ENCODE measurements around the gene IKZF3.
"Not testable (repeated sequence)": the region's sequence is repeated elsewhere in the genome, so short reads cannot be mapped to it uniquely, and the experiment has no call there.

The IKZF3 gene

DNA sequence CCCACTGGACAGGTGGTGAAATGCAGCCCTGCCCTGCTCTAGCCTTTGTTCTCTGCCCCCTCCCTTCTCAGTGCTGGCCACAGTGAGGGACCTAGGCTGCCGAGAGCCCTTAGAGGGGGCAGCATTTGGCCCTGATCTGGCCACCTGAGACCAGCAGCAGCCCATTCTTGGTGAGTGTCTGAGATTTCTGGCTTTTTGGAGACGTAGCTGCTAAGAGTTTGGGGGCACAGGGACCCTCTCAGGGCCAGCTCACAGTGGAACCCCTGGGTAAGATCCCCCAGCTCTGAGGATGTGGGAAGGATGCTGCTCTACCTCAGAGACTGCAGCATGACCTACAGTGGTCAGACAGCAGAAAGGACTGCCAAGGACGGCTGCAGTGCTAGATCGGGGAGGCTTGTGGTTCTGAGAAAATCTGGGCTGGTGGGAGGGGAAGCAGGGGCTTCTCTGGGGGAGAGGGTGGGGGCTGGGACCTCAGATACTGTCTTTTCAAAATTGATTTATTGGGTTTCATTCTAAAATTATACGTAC, 113.0 kb downstream of the IKZF3 start:
- H4K20me1 ChIP-seq (ENCODE audit: low read depth, low read length) = no peaks in the 10 kb centered on the region
- H3K4me3 ChIP-seq (ENCODE audit: insufficient read depth, low read length, poor library complexity, severe bottlenecking) = no peak overlapping the region
- H3K36me3 ChIP-seq (ENCODE audit: low read length) = no peaks in the 10 kb centered on the region
- no peak overlapping the region for H3K9ac ChIP-seq (ENCODE audit: low read length)
- no peak overlapping the region for H3K4me2 ChIP-seq (ENCODE audit: low read depth, low read length, poor library complexity, severe bottlenecking)
- no peak for TF ChIP-seq EZH2phosphoT487 (conservative IDR thresholded peaks at IDR 0.05; ENCODE audit: low read length)
- TF ChIP-seq, protein P1, sequence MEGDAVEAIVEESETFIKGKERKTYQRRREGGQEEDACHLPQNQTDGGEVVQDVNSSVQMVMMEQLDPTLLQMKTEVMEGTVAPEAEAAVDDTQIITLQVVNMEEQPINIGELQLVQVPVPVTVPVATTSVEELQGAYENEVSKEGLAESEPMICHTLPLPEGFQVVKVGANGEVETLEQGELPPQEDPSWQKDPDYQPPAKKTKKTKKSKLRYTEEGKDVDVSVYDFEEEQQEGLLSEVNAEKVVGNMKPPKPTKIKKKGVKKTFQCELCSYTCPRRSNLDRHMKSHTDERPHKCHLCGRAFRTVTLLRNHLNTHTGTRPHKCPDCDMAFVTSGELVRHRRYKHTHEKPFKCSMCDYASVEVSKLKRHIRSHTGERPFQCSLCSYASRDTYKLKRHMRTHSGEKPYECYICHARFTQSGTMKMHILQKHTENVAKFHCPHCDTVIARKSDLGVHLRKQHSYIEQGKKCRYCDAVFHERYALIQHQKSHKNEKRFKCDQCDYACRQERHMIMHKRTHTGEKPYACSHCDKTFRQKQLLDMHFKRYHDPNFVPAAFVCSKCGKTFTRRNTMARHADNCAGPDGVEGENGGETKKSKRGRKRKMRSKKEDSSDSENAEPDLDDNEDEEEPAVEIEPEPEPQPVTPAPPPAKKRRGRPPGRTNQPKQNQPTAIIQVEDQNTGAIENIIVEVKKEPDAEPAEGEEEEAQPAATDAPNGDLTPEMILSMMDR (IDR thresholded peaks at IDR 0.05; ENCODE audit: insufficient read depth, low read length, poor library complexity, severe bottlenecking) = no peak
- H3K9me3 ChIP-seq (ENCODE audit: insufficient read depth, low read length) = no peaks in the 10 kb centered on the region
- peaks cover 15% of the 10 kb centered on the region for H3F3A ChIP-seq (ENCODE audit: insufficient read depth)
- no peak overlapping the region for H3K27ac ChIP-seq (ENCODE audit: low read depth, low read length)
- H3K27me3 ChIP-seq (ENCODE audit: low read length) = no peaks in the 10 kb centered on the region
- no peaks in the 10 kb centered on the region for H3K79me2 ChIP-seq (ENCODE audit: insufficient read depth, low read length)
- no peaks in the 10 kb centered on the region for H3K9me2 ChIP-seq (replicated peaks; ENCODE audit: insufficient read depth, low read length)
- no peak overlapping the region for H2AFZ ChIP-seq (ENCODE audit: low read depth, low read length, severe bottlenecking)

GRCh38 chr17:39750131-39751015, 113.7 kb downstream of the IKZF3 start:
- Histone ChIP-seq H3K36me3 (ENCODE audit: low read length) (no peaks in the 10 kb centered on the region), H3K79me2 (ENCODE audit: insufficient read depth, low read length) (no peaks in the 10 kb centered on the region), H3K9me2 (replicated peaks; ENCODE audit: insufficient read depth, low read length) (no peaks in the 10 kb centered on the region), H3F3A (ENCODE audit: insufficient read depth) (peaks cover 8% of the 10 kb centered on the region), H2AFZ (ENCODE audit: low read depth, low read length, severe bottlenecking) (no peak overlapping the region), H3K27ac (ENCODE audit: low read depth, low read length) (no peak overlapping the region), H3K9me3 (ENCODE audit: insufficient read depth, low read length) (no peaks in the 10 kb centered on the region), H3K27me3 (ENCODE audit: low read length) (no peaks in the 10 kb centered on the region), H3K4me2 (ENCODE audit: low read depth, low read length, poor library complexity, severe bottlenecking) (no peak overlapping the region), H4K20me1 (ENCODE audit: low read depth, low read length) (no peaks in the 10 kb centered on the region), H3K4me3 (ENCODE audit: insufficient read depth, low read length, poor library complexity, severe bottlenecking) (no peak overlapping the region), H3K9ac (ENCODE audit: low read length) (no peak overlapping the region)
- TF ChIP-seq, protein P1 (IDR thresholded peaks at IDR 0.05; ENCODE audit: insufficient read depth, low read length, poor library complexity, severe bottlenecking) = no peak
- TF ChIP-seq EZH2phosphoT487 (conservative IDR thresholded peaks at IDR 0.05; ENCODE audit: low read length) = no peak

- not testable (repeated sequence) for H3K9me2 ChIP-seq (replicated peaks; ENCODE audit: insufficient read depth, low read length); H3K4me3 ChIP-seq (ENCODE audit: insufficient read depth, low read length, poor library complexity, severe bottlenecking); H3K9ac ChIP-seq (ENCODE audit: low read length); H3K4me2 ChIP-seq (ENCODE audit: low read depth, low read length, poor library complexity, severe bottlenecking); H3K27ac ChIP-seq (ENCODE audit: low read depth, low read length); H2AFZ ChIP-seq (ENCODE audit: low read depth, low read length, severe bottlenecking); H3K9me3 ChIP-seq (ENCODE audit: insufficient read depth, low read length); H3K27me3 ChIP-seq (ENCODE audit: low read length); H4K20me1 ChIP-seq (ENCODE audit: low read depth, low read length); H3K36me3 ChIP-seq (ENCODE audit: low read length); H3F3A ChIP-seq (ENCODE audit: insufficient read depth); H3K79me2 ChIP-seq (ENCODE audit: insufficient read depth, low read length)
These were observed 115.6 kb downstream of the IKZF3 start for GRCh38 chr17:39748444-39749034.

DNA sequence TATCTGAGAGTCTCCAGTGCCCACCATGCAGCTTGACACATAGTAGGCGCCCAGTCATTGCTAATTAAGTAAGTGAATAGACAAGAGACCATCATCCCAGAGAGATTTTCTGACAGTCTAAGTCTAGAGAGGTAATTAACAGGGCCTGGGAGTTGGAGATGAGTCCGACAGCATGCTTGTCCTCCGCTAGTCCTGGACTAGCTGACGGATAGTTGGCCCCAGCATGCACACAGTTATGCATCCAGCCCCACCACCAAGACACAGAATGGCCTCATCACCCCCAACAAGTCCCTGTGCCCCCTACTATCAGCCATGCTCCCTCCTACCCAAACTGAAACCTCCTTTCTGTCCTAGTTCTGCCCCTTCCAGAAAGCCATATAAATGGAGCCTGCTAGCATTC, 116.4 kb downstream of the IKZF3 start:
- H3K4me3 ChIP-seq (ENCODE audit: insufficient read depth, low read length, poor library complexity, severe bottlenecking) = no peak overlapping the region

More for the DNA sequence above, 116.4 kb downstream of the IKZF3 start:
- TF ChIP-seq, protein P1 (IDR thresholded peaks at IDR 0.05; ENCODE audit: insufficient read depth, low read length, poor library complexity, severe bottlenecking) = no peak
- TF ChIP-seq EZH2phosphoT487 (conservative IDR thresholded peaks at IDR 0.05; ENCODE audit: low read length) = no peak
- no peaks in the 10 kb centered on the region for H3F3A ChIP-seq (ENCODE audit: insufficient read depth)
- no peaks in the 10 kb centered on the region for H3K27me3 ChIP-seq (ENCODE audit: low read length)
- no peaks in the 10 kb centered on the region for H3K9me3 ChIP-seq (ENCODE audit: insufficient read depth, low read length)
- H3K36me3 ChIP-seq (ENCODE audit: low read length) = no peaks in the 10 kb centered on the region
- H3K4me2 ChIP-seq (ENCODE audit: low read depth, low read length, poor library complexity, severe bottlenecking) = no peak overlapping the region
- no peak overlapping the region for H2AFZ ChIP-seq (ENCODE audit: low read depth, low read length, severe bottlenecking)
- H4K20me1 ChIP-seq (ENCODE audit: low read depth, low read length) = no peaks in the 10 kb centered on the region
- no peak overlapping the region for H3K9ac ChIP-seq (ENCODE audit: low read length)
- no peak overlapping the region for H3K27ac ChIP-seq (ENCODE audit: low read depth, low read length)
- no peaks in the 10 kb centered on the region for H3K9me2 ChIP-seq (replicated peaks; ENCODE audit: insufficient read depth, low read length)
- H3K79me2 ChIP-seq (ENCODE audit: insufficient read depth, low read length) = no peaks in the 10 kb centered on the region

All from SU-DHL-6 (cell line).